GM12872 (cell line): ENCODE data around the gene CPT1C.

Experiments
- TF ChIP-seq, protein P1 (sequence below): IDR thresholded peaks from 3 replicates; pipeline ENCODE4 v1.5.1; 2011; ENCODE audit warnings: low read depth, mild to moderate bottlenecking, low read length, moderate library complexity; ENCODE audit not compliant: insufficient read depth

The CPT1C gene

DNA sequence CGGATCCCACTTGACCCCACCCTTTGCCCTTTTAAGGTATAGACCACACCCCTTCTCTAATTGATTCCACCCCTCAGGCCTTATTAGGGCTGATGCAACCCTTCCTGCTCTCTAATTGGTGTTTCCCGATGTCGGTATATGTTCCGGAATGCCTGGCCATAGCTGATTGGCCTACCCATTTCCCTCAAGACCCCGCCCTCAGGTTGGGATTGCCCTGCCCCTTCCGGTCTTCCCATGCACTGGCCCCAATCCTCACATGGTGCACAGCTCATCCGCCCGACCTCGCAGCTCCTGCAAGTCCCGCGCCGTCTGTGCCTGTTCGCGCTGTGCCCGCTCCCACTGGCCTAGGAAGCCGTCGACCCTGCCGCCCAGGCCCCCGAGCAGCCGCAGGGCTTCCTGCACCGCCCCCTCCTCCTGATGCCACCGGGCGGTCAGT, 54.0 kb downstream of the CPT1C start:
- TF ChIP-seq, protein P1, sequence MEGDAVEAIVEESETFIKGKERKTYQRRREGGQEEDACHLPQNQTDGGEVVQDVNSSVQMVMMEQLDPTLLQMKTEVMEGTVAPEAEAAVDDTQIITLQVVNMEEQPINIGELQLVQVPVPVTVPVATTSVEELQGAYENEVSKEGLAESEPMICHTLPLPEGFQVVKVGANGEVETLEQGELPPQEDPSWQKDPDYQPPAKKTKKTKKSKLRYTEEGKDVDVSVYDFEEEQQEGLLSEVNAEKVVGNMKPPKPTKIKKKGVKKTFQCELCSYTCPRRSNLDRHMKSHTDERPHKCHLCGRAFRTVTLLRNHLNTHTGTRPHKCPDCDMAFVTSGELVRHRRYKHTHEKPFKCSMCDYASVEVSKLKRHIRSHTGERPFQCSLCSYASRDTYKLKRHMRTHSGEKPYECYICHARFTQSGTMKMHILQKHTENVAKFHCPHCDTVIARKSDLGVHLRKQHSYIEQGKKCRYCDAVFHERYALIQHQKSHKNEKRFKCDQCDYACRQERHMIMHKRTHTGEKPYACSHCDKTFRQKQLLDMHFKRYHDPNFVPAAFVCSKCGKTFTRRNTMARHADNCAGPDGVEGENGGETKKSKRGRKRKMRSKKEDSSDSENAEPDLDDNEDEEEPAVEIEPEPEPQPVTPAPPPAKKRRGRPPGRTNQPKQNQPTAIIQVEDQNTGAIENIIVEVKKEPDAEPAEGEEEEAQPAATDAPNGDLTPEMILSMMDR: no peak

DNA sequence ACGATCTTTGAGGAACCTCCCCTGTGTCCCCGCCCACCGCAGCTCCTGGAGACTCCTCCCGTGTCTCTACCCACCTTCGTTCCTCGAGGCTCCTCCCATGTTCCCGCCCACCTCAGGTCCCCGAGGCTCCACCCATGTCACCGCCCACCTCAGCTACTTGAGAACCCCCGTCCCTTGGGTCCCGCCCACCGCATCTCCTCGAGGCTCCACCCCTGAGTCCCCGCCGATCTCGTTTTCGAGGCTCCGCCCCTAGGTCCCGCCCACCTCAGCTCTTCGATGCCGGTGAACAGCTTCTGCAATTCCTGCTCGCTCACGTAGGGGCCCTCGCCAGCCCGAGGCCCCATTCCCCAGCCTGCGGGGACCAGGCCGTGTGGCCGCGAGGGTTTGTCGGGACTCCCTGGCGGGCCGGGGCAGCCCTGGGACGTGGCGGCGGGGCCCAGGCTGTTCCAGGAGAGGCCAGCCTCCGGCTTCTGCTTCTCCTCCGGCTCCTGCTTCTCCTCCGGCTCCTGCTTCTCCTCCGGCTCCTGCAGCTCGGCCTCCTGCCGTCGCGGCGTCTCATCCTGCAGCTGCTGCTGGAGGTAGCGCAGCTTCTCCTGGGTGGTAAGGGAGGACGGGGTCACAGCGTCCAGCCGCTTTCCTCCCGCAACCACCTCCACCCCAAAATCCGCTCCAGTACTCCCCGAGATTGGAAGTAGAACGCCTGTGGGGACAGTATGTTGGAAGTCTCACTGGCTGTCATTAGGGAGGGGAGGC, 55.5 kb downstream of the CPT1C start:
- TF ChIP-seq, protein P1: no peak

DNA sequence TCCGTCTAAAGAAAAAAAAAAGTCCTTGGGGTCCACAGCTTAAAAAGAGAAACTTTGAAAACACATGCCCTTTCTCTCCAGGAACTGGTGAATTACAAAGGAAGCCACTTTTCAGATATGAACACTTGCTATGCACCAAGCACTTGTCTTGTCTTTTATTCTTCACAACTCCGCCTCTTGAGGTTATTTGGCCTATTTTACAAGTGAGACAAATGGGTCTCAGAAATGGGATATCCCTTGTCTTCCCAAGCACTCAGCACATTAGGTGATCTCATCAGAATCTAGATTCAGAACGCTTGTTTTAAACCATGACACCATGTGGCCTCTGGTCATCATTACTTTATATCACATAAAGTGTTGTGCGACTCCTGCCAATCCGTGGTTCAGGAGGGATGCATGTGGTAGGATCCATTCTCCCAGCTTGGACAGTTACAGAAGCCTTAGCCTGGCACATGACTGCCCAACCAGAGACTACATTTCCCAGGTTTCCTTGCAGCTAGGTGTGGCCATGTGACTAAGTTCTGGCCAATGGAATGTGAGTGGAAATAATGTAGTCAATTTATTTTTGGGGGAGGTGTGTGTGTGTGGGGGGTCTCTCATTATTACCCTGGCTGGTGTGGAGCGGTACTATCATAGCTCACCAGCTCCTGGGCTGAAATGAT, 58.3 kb downstream of the CPT1C start:
- TF ChIP-seq, protein P1: no peak

DNA sequence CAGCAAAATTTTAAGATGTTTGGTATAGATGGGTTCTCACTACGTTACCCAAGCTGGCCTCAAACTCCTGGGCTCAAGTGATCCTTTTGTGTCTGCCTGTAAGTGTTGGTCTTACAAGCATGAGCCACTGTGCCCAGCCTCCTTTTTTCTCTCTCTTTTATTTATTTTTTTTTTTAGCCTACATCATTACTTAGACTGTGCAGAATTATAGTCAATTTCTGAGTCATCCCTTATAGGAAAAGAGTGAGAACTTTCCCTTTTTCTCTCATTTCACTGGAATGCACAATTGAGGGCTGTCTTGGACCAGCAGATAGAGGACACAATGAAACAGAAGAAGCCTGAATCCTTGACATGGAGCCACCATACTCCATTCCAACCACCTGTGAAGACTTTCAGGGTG, 58.9 kb downstream of the CPT1C start:
- TF ChIP-seq, protein P1: no peak

DNA sequence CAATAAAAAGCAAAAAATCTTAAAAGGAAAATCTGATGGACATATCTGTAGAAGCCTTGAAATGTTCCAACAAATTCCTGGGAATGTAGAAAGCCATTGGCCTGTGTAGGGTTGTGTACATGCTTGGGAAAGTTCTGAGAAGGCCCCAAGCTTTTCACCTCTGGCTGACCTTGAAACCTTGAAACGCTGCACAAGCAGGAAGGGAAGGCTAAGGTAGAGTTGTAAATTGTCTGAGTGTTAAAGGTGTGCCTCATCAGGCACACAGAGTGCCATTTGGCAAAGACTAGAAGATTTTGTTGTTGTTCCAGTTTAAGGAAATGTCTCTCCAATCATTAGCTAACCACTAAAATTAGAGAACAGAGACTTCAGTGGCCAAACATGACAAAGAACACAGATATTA, 61.8 kb downstream of the CPT1C start:
- TF ChIP-seq, protein P1: no peak

DNA sequence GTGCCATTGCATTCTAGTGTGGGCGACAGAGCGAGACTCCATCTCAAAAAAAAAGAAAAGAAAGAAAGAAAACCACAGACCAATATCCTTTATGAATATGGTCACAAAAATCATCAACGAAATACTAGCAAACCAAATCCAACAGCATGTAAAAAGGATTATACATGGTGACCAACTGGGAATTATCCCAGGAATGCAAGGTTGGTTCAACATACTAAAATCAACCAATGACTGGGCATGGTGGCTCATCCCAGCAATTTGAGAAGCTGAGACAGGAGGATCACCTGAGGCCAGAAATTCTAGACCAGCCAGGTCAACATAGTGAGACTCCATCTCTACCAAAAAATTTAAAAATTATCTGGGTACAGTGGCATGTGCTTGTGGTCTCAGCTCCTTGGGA, 65.0 kb downstream of the CPT1C start:
- TF ChIP-seq, protein P1: no peak

DNA sequence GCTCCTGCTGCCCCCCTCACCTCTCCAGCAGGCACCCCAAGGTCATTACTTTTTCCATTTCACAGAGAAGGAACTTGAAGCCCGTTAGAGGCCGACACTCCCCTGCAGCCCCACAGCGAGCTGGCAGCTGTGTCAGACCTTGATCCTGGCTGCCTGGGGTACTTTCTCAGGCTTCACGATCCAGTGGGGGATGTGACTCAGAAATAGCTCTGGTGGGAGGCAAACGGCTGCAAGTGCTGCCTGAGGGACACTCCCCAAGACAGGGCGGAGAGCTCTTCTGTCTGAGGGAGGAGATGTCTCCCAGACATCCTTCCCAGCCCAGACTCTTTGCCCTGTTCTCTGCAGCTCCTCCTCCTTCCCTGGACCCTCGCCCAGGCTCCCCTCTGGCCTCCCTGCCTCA, 67.4 kb downstream of the CPT1C start:
- TF ChIP-seq, protein P1: no peak
